AG09319 (cell line): ENCODE results near the gene GMNN.

Source experiments
- DNase-seq: peaks from one replicate; pipeline ENCODE4 v3.0.0-alpha.2; 2010; ENCODE audit warnings: low read depth; ENCODE audit errors: extremely low read depth
- TF ChIP-seq, protein P1 (sequence below): IDR thresholded peaks from 2 replicates; pipeline ENCODE4 v1.5.1; 2011; ENCODE audit warnings: low read depth, mild to moderate bottlenecking, inconsistent platforms, low read length, moderate library complexity

GMNN gene

GRCh38 chr6:24780206-24780605 lies 5.5 kb downstream of the GMNN start:
- TF ChIP-seq, protein P1, sequence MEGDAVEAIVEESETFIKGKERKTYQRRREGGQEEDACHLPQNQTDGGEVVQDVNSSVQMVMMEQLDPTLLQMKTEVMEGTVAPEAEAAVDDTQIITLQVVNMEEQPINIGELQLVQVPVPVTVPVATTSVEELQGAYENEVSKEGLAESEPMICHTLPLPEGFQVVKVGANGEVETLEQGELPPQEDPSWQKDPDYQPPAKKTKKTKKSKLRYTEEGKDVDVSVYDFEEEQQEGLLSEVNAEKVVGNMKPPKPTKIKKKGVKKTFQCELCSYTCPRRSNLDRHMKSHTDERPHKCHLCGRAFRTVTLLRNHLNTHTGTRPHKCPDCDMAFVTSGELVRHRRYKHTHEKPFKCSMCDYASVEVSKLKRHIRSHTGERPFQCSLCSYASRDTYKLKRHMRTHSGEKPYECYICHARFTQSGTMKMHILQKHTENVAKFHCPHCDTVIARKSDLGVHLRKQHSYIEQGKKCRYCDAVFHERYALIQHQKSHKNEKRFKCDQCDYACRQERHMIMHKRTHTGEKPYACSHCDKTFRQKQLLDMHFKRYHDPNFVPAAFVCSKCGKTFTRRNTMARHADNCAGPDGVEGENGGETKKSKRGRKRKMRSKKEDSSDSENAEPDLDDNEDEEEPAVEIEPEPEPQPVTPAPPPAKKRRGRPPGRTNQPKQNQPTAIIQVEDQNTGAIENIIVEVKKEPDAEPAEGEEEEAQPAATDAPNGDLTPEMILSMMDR, result no peak
- no peak for DNase-seq

DNA sequence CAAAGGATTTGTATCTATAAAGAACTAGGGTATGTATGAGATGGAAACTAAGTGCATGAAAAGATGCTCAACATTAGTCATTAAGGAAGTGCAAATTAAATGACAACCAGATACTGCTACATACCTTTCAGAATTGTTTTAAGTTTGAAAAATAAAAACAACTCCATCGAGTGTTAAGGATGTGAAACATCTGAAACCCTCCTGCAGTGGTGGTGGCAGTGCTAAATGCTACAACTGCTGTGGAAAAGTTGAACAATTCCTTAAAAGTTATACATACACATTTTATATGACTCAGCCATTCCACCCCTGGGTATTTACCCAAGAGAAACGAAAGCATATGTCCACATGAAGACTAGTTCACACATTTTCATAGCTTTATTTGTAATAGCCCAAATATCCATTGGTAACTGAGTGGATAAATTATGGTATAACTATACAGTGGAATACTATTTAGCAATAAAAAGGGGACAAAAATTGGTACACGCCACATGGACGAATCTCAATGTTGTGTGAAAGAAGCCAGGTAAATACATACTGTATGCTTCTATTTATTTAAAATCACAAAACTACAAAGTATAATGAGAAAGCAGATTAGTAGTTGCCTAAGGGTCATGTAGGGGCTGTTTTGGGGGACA lies 13.4 kb downstream of the GMNN start:
- DNase-seq, result no peak

GRCh38 chr6:24795106-24795505 lies 20.4 kb downstream of the GMNN start:
- TF ChIP-seq, protein P1, result no peak

More for the DNA sequence above, 13.4 kb downstream of the GMNN start:
- TF ChIP-seq, protein P1, result no peak

DNA sequence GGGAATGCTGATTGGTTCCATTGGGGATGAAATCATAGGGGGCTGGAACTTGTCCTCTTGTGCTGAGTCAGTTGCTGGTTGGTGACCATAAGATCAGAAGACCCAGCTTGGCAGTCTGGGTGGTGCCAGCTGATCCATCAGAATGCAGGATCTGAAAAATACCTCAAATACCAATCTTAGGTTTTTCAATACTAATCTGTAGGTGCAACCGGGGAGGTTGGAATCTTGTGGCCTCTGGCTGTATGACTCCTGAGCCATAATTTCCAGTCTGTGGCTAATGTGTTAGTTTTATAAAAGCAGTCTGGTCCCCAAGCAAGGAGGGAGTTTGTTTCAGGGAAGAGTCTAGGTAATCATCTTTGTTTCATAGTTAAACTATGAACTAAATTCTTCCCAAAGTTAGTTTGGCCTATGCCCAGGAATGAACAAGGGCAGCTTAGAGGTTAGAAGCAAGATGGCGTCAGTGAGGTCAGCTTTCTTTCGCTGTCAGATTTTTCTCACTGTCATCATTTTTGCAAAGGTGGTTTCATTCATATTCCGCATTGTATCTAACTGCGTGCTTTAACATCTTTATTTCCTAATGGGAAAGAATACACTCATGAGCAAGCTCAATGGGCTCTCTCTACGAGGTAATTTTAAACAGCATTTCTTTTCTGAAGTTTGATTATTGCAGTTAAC lies 22.0 kb downstream of the GMNN start:
- DNase-seq, result no peak
- TF ChIP-seq, protein P1, result no peak

More at GRCh38 chr6:24795106-24795505, 20.4 kb downstream of the GMNN start:
- DNase-seq, result no peak

DNA sequence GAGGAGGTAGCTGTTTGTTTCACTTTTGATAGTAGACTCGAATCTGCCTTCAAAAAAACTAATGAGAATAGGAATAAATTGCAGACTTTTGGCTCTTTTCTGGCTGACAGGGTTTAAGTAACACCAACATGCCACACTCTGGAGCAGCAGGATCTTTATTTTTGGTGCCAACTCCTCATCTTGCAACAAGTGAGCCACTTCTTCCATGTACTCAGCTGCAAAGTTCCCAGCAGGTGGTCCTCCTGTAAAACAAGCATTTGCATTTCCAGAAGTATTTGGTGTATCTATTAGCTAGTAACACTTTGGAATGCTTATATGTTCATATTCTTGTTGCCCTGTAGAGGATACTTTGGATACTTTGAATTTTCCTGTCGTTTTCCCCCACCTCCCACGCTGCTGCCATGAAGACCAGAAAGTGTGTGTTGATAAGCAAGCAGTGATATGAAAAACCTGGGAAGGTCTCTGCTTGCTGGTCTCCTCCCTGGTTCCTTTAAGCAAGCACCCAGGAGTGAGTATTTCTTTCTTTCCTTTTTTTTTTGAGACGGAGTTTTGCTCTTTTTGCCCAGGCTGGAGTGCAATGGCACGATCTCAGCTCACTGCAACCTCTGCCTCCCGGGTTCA lies 23.0 kb downstream of the GMNN start:
- TF ChIP-seq, protein P1, result no peak
- no peak for DNase-seq

GRCh38 chr6:24798740-24799540 lies 24.2 kb downstream of the GMNN start, which contains the start of gene ARMH2:
Gene ARMH2, minus strand, starts transcription at chr6:24798917. Its CDS starts 60 bp downstream, at chr6:24798857.
- TF ChIP-seq, protein P1, result no peak
- no peak for DNase-seq

- no peak for DNase-seq
- TF ChIP-seq, protein P1, result no peak
Observed at GRCh38 chr6:24799541-24799915, 24.8 kb downstream of the GMNN start.
